ENCODE data around the gene PWP2.

GRCh38 chr21:44071359-44072104 is 35.7 kb upstream of the PWP2 start:
- no peak for TF ChIP-seq CTCF (conservative IDR thresholded peaks at IDR 0.05)
- no peak for TF ChIP-seq ZFX (IDR thresholded peaks at IDR 0.05)

All from C4-2B (cell line).